SK-N-SH treated with all-trans-retinoic acid at 6 μM for 48 hours (cell line): Measurements from ENCODE around the gene CYP19A1.

Experiments used
- PATZ1 ChIP-seq: fragments of 250-450 bp; sonication (Bioruptor Pico); IDR thresholded peaks from 2 replicates; pipeline ENCODE4 v1.8.0; 2020; ENCODE audit warnings: mild to moderate bottlenecking, moderate library complexity, borderline replicate concordance
- ZFP3 ChIP-seq: fragments of 250-450 bp; sonication (Bioruptor Pico); IDR thresholded peaks from 2 replicates; pipeline ENCODE4 v1.5.0; 2020; ENCODE audit warnings: mild to moderate bottlenecking, moderate library complexity
- ZNF8 ChIP-seq: fragments of 450-650 bp; formaldehyde crosslinking; IDR thresholded peaks from 2 replicates; pipeline ENCODE4 v1.5.0; 2020; ENCODE audit warnings: mild to moderate bottlenecking, moderate library complexity

DNA sequence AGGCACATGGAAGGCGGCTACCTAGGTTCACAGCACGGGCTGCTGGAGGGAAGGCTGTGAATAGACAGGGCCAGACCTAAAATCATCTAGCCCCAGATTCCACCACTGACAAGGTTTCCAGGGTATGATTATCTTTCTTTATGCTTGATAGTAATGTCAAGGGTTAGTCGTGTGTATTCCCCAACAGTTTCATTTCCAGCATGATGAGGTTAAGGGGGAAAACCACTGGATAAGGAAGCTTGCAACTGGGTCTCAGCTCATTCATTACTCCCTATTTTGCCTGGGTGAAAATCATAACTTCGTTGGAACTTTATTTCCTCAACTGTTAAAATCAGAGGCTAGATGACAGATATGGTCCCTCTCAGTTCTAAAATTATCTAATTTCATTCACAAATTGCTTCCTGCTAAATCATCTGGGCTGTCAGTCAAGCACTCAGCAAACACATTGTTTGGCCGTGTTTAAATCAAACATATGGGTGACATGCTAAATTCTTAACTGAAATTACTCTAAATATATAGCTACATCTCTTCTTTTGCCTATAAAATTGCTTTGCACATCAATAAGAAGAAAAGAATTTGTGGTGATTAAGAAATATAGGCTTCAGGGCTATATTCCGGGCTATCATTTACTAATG is 111.7 kb downstream of the CYP19A1 start:
- TF ChIP-seq PATZ1 = no peak
- no peak for TF ChIP-seq ZFP3
- TF ChIP-seq ZNF8 (CRISPR knock-in tag) = no peak
